H9 (cell line): ENCODE measurements around the gene NUDT3. TPM values are rescaled to one million over a fixed set of nuclear protein-coding genes. Genes with fewer than 3 reads are reported as not detected.

ENCODE experiments used
- DNase-seq: peaks from one replicate; pipeline ENCODE4 v3.0.0-alpha.2; 2017
- H2AFZ ChIP-seq: one replicate; pipeline ENCODE4 v1.6.1; 2013; ENCODE audit warnings: mild to moderate bottlenecking, low read length, control low read depth, moderate library complexity
- H2AK5ac ChIP-seq: 2 replicates; pipeline ENCODE4 v1.6.1; 2013; ENCODE audit warnings: low read length, control low read depth, mixed read lengths; ENCODE audit not compliant: insufficient read length
- H2BK120ac ChIP-seq: one replicate; pipeline ENCODE4 v1.6.1; 2013; ENCODE audit warnings: low read depth, mild to moderate bottlenecking, low read length, control low read depth, inconsistent platforms; ENCODE audit not compliant: poor library complexity, severe bottlenecking
- H2BK12ac ChIP-seq: 2 replicates; pipeline ENCODE4 v1.6.1; 2013; ENCODE audit warnings: low read length, control low read depth, mixed read lengths, low read depth; ENCODE audit not compliant: insufficient read length
- H2BK15ac ChIP-seq: 2 replicates; pipeline ENCODE4 v1.6.1; 2013; ENCODE audit warnings: low read depth, low read length, control low read depth
- H2BK20ac ChIP-seq: one replicate; pipeline ENCODE4 v1.6.1; 2013; ENCODE audit warnings: low read depth, mild to moderate bottlenecking, low read length, control low read depth, inconsistent platforms; ENCODE audit not compliant: poor library complexity, severe bottlenecking
- H2BK5ac ChIP-seq: 2 replicates; pipeline ENCODE4 v1.6.1; 2013; ENCODE audit warnings: low read length, control low read depth, mixed read lengths; ENCODE audit not compliant: insufficient read length
- H3K14ac ChIP-seq: 2 replicates; pipeline ENCODE4 v1.6.1; 2013; ENCODE audit warnings: low read length, control low read depth; ENCODE audit not compliant: insufficient read depth
- H3K18ac ChIP-seq: 2 replicates; pipeline ENCODE4 v1.6.1; 2013; ENCODE audit warnings: low read depth, mild to moderate bottlenecking, mixed read lengths, low read length, control low read depth; ENCODE audit not compliant: insufficient read length
- H3K23ac ChIP-seq: 2 replicates; pipeline ENCODE4 v1.6.1; 2013; ENCODE audit warnings: low read length, control low read depth, mixed read lengths, low read depth; ENCODE audit not compliant: insufficient read length
- H3K23me2 ChIP-seq: 2 replicates; pipeline ENCODE4 v1.6.1; 2013; ENCODE audit warnings: low read depth, mild to moderate bottlenecking, mixed read lengths, low read length, control low read depth; ENCODE audit not compliant: insufficient read length, poor library complexity, severe bottlenecking
- H3K27ac ChIP-seq: 2 replicates; pipeline ENCODE4 v1.5.1; 2013; ENCODE audit warnings: low read length, control low read depth, mixed read lengths, low read depth; ENCODE audit not compliant: insufficient read length
- H3K27me3 ChIP-seq: 2 replicates; pipeline ENCODE4 v1.6.1; 2013; ENCODE audit warnings: low read length, control low read depth, inconsistent platforms; ENCODE audit not compliant: insufficient read depth
- H3K4ac ChIP-seq: 2 replicates; pipeline ENCODE4 v1.6.1; 2013; ENCODE audit warnings: low read depth, mild to moderate bottlenecking, control low read depth, inconsistent platforms, low read length, moderate library complexity
- H3K4me1 ChIP-seq: 2 replicates; pipeline ENCODE4 v1.6.1; 2013; ENCODE audit warnings: low read length, control low read depth, inconsistent platforms; ENCODE audit not compliant: insufficient read depth
- H3K4me2 ChIP-seq: 2 replicates; pipeline ENCODE4 v1.6.1; 2013; ENCODE audit warnings: low read length, control low read depth, mixed read lengths; ENCODE audit not compliant: insufficient read length, insufficient read depth
- H3K56ac ChIP-seq: 2 replicates; pipeline ENCODE4 v1.6.1; 2013; ENCODE audit warnings: low read depth, mild to moderate bottlenecking, mixed read lengths, low read length, control low read depth; ENCODE audit not compliant: insufficient read length
- H3K79me1 ChIP-seq: 2 replicates; pipeline ENCODE4 v1.6.1; 2013; ENCODE audit warnings: low read depth, mild to moderate bottlenecking, moderate library complexity, low read length, control low read depth, inconsistent platforms; ENCODE audit not compliant: insufficient read depth, poor library complexity, severe bottlenecking
- H3K79me2 ChIP-seq: 2 replicates; pipeline ENCODE4 v1.6.1; 2013; ENCODE audit warnings: low read length, control low read depth, inconsistent platforms; ENCODE audit not compliant: insufficient read depth
- H3K9ac ChIP-seq: 2 replicates; pipeline ENCODE4 v1.6.1; 2013; ENCODE audit warnings: low read length, control low read depth, mixed read lengths; ENCODE audit not compliant: insufficient read length; ENCODE audit errors: extremely low read depth
- H3K9me3 ChIP-seq: one replicate; pipeline ENCODE4 v1.6.1; 2013; ENCODE audit warnings: low read depth, low read length, inconsistent platforms; ENCODE audit not compliant: control insufficient read depth
- H3T11ph ChIP-seq: one replicate; pipeline ENCODE4 v1.6.1; 2013; ENCODE audit warnings: mild to moderate bottlenecking, low read length, control low read depth, inconsistent platforms
- H4K20me1 ChIP-seq: one replicate; pipeline ENCODE4 v1.6.1; 2013; ENCODE audit not compliant: control insufficient read depth, insufficient read length, insufficient read depth
- H4K5ac ChIP-seq: 2 replicates; pipeline ENCODE4 v1.6.1; 2013; ENCODE audit warnings: low read depth, mild to moderate bottlenecking, mixed read lengths, low read length, control low read depth; ENCODE audit not compliant: insufficient read length
- H4K8ac ChIP-seq: replicated peaks from 2 replicates; pipeline ENCODE4 v1.6.1; 2013; ENCODE audit warnings: low read length, control low read depth, mixed read lengths, low read depth; ENCODE audit not compliant: insufficient read length
- H4K91ac ChIP-seq: 2 replicates; pipeline ENCODE4 v1.6.1; 2013; ENCODE audit warnings: low read depth, mild to moderate bottlenecking, moderate library complexity, mixed read lengths, low read length, control low read depth; ENCODE audit not compliant: insufficient read length
- H3K27ac Mint-ChIP-seq, 3 experiments: 2 replicates in 2 of 3; 3 replicates in 1 of 3; pipeline ENCODE4 v1.8.0; 2020 to 2021; ENCODE audit warnings: mixed read lengths in 3 of 3, mild to moderate bottlenecking in 1 of 3, moderate library complexity in 1 of 3
- H3K27me3 Mint-ChIP-seq: 2 replicates; pipeline ENCODE4 v1.8.0; 2021; ENCODE audit warnings: low read depth, mild to moderate bottlenecking, moderate library complexity, mixed read lengths
- H3K36me3 Mint-ChIP-seq, 3 experiments: 2 replicates in 2 of 3; 3 replicates in 1 of 3; pipeline ENCODE4 v1.8.0; 2020 to 2021; ENCODE audit warnings: low read depth in 3 of 3, mixed read lengths in 3 of 3; ENCODE audit not compliant: insufficient read depth in 1 of 3
- H3K4me1 Mint-ChIP-seq, 2 experiments: 2 replicates each; pipeline ENCODE4 v1.8.0; 2020; ENCODE audit warnings: mixed read lengths in 2 of 2
- H3K4me3 Mint-ChIP-seq, 2 experiments: 2 replicates in 1 of 2; 3 replicates in 1 of 2; pipeline ENCODE4 v1.8.0; 2020 to 2021; ENCODE audit warnings: mild to moderate bottlenecking in 2 of 2, mixed read lengths in 2 of 2, moderate library complexity in 1 of 2
- H3K9me3 Mint-ChIP-seq, 2 experiments: 2 replicates in 1 of 2; 3 replicates in 1 of 2; pipeline ENCODE4 v1.8.0; 2020; ENCODE audit warnings: mild to moderate bottlenecking in 2 of 2, mixed read lengths in 2 of 2, moderate library complexity in 1 of 2
- WGBS: extraction: QIAGEN DNeasy Blood & Tissue Kit; methylation state at CpG from one replicate; pipeline ENCODE4 v1.1.7; 2013; ENCODE audit warnings: missing lambda C conversion rate, low lambda C conversion rate, mixed read lengths; ENCODE audit not compliant: insufficient read length; ENCODE audit errors: extremely low coverage; 5-methylcytosine and 5-hydroxymethylcytosine counted together
- total RNA-seq: library from RNA; stranded (reverse); gene quantifications from 2 replicates; pipeline ENCODE4 v1.2.1, GENCODE V29; 2021
- TF ChIP-seq, protein P1 (sequence below): fragments of 200-600 bp; sonication (generic); conservative IDR thresholded peaks from 3 replicates; pipeline ENCODE4 v1.8.0; 2021; ENCODE audit warnings: antibody characterized with exemption, mild to moderate bottlenecking

NUDT3 gene
- total RNA-seq, 1 experiment from 2014 or later: 23.6 TPM

DNA sequence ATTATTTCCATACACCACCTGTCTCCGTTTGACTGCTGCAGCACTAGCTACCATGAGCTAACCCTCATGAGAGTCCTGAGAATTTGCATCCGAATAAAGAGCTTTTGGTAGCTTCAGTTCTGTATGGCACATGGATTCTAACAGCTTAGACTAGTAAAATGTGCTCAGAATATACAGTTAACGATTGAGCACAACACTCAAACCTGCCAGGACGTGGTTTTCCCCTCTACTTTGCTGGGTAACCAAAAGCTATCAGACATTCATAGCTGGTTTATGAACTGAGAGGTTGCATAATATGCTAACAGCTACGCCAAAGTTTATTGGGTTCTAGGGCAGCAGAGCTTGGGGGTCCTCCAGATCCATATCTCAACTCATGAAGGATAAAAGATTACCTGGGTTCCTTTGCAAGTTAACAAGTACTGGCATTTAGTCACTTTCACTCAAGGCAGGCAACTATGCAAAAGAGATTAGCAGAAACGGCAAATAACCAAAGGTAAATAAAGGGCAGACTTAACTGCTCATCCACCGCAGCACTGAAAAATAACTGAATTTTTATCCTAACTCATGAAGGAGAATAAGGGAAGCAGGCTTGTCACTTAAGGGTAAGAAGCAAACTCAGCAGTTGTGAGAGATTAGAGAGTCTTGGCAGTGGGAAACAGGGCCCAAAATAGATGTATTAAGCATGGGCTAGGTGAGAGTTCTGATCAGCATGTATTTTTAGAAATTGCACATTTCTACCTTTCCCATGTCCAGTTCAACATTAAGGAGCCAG, 29.4 kb downstream of the NUDT3 start:
- no peaks in the 10 kb centered on the region for H3K4me1 ChIP-seq
- no peak overlapping the region for H4K8ac ChIP-seq
- peaks cover 2% of the 10 kb centered on the region; the same call in 1 of the 2 replicates for H3K79me2 ChIP-seq
- H3T11ph ChIP-seq: no peak overlapping the region
- H4K20me1 ChIP-seq: peaks cover 3% of the 10 kb centered on the region
- Mint-ChIP-seq H3K27ac (peak overlapping the region in 2 of 3 experiments; percentile 59 to 90; a peak in 4 of 7 replicates), H3K4me3 (no peak overlapping the region), H3K9me3 (no peaks in the 10 kb centered on the region), H3K36me3 (no peaks in the 10 kb centered on the region; a peak in 1 of 7 replicates), H3K4me1 (peaks cover 21 to 23% of the 10 kb centered on the region in 2 experiments), H3K27me3 (peaks cover 2% of the 10 kb centered on the region)
- H2AK5ac ChIP-seq: no peak overlapping the region
- no peak overlapping the region for H3K18ac ChIP-seq
- no peak overlapping the region for H4K91ac ChIP-seq
- H2AFZ ChIP-seq: no peak overlapping the region
- H3K56ac ChIP-seq: no peak overlapping the region
- no CpG with 5 or more reads among the region's 7 CpGs for WGBS
- no peak overlapping the region for H2BK120ac ChIP-seq
- H3K4me2 ChIP-seq: peak overlapping the region; percentile 25
- no peak overlapping the region for H3K4ac ChIP-seq
- H2BK20ac ChIP-seq: no peak overlapping the region
- H3K27ac ChIP-seq: no peak overlapping the region
- H2BK12ac ChIP-seq: no peak overlapping the region
- H3K79me1 ChIP-seq: peaks cover 6% of the 10 kb centered on the region
- no peak overlapping the region for H2BK5ac ChIP-seq
- no peak for DNase-seq
- H3K27me3 ChIP-seq: no peaks in the 10 kb centered on the region
- H2BK15ac ChIP-seq: no peak overlapping the region
- no peaks in the 10 kb centered on the region for H3K23me2 ChIP-seq
- H3K9me3 ChIP-seq: no peaks in the 10 kb centered on the region
- TF ChIP-seq, protein P1, sequence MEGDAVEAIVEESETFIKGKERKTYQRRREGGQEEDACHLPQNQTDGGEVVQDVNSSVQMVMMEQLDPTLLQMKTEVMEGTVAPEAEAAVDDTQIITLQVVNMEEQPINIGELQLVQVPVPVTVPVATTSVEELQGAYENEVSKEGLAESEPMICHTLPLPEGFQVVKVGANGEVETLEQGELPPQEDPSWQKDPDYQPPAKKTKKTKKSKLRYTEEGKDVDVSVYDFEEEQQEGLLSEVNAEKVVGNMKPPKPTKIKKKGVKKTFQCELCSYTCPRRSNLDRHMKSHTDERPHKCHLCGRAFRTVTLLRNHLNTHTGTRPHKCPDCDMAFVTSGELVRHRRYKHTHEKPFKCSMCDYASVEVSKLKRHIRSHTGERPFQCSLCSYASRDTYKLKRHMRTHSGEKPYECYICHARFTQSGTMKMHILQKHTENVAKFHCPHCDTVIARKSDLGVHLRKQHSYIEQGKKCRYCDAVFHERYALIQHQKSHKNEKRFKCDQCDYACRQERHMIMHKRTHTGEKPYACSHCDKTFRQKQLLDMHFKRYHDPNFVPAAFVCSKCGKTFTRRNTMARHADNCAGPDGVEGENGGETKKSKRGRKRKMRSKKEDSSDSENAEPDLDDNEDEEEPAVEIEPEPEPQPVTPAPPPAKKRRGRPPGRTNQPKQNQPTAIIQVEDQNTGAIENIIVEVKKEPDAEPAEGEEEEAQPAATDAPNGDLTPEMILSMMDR: no peak
- no peak overlapping the region for H4K5ac ChIP-seq
- H3K9ac ChIP-seq: no peak overlapping the region
- H3K23ac ChIP-seq: no peak overlapping the region
- H3K14ac ChIP-seq: no peak overlapping the region; the same call in 1 of the 2 replicates
